ENCODE data around the gene PRSS38.

Gene PRSS38

DNA sequence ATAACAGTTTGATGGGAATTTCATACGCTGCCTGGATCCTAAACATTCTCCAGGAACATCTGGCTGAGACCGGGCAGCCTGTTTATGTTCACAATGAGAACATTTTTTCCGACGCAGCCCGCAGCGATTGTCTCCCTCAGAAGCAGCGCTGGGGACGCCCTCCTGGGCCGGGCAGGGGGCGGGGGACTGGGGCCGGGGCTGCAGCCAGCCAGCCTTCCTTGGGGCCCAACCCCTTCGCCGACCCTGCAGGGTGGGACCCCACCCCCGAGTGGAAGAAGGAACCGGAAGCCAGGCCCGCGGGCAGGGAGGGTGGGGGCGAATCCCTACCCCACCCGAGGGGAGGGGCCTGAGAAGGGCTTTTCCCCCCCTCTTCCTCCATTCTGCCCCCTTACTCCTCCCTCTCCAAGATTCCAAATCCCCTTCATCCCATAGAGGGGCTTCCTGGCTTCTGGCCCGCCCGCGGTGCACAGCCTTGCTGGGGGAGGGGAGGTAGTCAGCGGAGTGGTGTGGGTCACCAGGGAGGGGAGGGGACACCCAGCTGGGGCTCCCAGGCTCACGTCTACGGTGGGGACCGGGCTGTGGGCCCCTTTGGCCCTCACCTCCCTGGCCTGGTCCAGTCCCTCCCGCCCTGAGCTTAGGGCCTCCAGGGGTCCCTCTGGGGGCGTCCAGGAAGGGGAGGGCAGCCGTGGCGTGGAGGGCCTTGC, 71.7 kb downstream of the PRSS38 start:
- DNase-seq, result peak; percentile 48

DNA sequence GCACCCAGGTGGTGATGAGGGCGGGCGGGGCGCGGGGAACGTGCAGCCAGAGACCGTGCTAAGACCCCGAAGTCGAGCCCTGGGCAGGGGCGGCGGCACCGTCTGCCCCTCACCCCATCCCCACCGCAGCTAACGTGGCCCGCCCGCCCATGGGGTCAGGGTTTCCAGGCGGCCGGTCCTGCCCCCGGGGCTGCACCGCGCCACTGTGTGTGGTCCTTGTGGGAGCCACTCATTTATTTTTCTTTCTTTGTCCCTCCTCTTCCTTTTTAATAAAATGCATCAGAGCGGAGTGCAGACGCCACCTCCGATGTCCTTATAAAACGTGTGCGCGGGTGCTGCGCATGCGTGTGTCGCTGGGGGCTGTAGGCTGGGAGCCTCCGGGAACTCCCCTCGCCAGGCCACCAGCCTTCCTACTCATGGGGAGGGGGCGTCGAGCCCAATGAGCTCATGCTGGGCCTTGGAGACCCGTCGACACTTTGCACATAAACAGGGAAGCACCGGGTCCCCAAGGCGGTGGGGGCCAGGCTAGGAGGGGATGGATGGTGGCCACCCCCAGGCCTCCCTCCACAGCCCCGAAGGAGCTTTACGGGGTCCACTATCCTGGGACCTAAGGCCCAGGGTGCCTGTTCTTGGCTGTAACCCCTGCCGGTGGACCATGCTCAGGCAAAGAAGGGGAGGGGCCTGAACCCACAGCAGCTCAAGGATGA, 72.4 kb downstream of the PRSS38 start:
- DNase-seq, result peak; percentile 68

DNA sequence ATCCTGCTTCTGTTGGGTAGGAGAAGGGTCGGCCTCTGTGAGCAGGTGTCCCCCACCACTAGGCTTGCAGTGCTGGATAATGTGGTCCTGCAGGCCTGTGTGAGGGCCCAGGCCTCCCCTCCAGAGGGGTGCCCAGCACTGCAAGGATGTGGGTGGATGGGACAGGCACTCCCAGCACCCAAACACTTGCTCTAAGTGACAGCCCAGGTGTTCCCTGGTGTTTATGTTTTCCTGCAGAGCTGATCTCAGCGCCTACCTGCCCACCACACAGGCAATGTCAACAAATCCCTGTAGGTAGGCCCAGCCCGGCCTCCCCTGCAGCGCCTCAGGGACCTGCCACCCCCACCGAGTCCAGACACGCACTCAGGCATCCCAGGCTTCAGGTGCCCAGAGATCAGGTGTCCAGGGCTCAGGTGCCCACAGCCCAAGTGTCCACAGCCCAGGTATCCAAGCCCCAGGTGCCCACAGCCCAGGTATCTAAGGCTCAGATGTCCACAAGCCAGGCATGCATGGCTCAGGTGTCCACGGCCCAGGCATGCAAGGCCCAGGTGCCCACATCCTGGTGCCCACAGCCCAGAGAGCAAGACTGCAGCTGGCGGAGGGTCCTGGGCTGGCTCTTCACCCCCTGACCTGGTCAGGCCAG, 73.0 kb downstream of the PRSS38 start:
- DNase-seq, result no peak

DNA sequence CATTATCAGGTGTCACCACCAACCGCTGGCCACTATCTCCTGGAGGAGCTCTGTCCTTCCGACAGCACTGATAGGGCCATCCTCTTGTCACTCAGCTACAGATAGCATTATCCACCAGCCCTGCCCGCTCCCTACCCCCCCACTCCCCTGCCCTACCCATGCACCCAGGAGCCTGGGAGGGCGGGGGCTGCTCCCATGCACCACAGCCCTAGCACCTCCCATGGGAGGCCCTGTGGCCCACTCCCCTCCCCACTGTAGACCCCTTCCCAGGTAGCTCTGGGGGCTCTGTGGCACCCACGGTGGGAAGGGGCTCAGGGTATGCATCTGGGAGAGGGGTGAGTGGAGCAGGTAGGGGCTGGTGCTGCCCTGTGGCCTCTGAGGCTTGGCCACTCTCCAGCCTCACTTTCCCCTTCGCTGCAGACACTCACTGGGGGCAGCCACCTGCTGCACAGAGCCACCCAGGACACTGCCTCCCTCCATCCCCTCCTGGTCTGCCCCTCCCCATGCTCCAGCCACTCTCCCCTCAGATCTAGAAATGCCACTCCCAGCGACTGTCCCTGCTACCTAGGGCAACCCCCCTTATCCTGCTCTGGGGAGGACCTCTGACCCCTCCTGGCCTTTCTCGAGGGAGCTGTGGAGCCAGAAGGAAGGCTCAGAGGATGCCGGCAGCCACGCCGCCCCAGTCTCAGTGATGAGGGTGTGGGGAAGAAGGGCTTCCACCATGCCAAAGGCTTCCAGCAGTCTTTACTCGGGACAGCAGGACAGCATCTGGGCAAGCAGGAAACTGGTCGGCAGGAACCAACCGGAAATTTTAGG, 73.8 kb downstream of the PRSS38 start:
- DNase-seq, result no peak

DNA sequence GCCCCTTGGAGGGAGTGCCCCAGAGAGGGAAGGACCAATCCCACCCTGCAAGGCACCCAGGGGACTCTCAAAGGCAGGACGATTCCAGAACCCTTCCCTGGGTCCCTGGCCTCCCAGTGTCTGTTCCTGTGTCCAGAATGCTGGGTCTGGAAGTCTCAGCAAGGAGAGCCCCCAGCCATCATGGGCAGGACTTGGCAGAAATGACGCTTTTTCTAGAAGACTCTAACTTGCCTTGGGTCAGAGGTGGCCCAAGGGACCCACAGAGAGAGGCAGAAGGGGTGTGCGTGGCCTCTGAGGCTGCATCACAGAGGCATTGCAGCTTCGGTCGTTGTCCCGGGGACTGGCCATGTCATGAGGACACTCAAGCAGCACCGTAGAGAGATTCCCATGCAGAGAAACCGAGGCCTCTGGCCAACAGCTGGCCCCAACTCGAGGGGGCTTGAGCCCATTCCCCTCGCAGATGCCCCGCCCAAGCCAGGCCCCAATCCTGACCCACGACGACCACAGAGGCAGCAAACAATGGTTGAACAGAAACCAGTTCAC, 74.5 kb downstream of the PRSS38 start:
- DNase-seq, result no peak

DNA sequence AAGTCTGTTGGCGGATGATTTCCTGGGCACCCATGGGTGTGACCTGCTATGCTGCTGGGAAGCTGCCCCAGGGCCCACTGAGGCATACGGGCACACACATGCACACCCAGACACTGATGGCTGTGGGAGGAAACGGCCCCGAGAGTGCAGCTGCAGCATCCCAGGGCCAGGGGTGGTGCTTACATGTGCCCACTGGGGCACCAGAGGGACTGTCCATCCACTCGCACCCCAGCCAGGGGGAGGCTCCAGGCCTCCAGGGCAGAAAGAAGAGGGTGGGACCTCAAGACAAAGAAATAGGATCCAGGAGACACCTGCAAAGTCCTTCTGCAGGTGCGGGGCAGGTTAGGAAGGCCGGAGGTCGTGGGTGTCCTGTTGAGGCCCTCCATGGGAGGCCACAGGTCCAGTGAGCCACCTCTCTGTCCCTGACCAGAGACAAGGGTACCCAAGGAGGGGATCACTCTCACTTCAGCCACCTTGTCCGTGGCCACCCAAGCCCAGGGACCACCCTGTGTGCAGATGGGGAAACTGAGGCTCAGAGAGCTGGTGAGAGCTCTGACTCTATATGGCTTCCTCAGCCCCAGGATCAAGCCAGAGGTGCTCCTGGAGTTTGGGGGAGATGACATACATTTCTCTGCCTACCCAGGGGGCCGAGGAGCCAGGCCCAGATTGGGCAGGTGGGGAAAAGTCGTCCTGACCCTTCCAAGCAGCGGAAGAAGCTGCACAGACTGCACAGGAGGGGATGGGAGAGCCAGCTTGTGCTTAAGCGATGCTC, 75.2 kb downstream of the PRSS38 start:
- no peak for DNase-seq

DNA sequence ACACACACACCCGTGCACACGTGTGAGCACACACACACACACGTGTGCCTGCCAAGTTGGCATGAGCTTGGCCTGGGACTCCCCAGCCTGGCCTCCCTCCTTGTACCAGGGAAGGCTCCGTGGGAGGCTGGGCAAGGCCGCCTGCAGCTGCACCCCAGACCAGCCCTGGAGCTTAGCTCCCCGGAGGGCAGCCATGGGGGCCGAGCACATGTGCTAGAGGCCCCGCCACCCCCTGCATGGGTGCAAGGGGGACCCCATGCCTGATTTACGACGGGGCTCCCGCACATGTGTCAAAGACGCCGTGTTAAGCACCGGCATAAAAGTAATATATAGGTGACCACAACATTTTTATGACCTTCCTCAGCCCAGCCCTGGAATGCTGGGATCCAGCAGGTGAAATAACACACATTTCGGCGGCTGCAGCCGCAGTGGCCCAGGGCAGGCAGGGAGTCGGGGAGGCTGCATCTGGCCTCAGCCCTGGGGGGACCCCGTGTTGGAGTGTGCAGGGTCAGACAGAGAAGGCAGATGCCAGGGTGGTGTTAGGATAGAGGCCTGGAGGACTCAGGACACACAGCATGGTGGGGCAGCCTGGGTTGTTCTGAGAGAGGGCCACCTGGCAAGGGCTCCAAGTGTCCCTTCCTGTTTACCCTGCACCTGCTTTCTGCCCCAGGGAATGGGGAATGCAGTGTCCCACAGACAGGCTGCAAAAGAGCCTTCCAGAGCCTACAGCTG, 75.9 kb downstream of the PRSS38 start:
- no peak for DNase-seq

DNA sequence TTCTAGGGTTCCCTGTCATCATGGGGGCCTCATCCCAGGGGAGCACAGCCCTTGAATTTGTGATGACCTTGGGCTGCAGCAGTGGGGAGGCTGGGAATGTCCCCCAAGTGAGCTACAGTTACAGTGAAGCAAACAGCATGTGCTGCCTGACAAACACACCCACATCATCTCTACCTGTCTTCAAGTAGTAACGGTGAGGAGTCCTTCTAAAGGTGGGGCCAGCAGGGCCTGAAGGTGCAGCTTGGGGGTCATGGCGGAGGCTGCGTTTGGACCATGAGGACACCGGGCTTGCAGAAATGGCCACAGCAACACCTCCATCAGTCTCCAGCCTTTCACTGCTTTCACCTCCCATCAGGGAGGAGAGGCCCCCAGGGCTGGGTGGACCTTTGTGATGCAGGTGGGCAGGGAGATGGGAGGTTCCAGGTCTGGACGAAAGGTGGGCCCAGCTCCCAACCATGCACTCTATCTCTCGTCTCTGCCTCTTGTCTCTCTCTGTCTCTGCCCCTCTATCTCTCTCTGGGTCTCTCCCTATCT, 76.5 kb downstream of the PRSS38 start:
- no peak for DNase-seq

DNA sequence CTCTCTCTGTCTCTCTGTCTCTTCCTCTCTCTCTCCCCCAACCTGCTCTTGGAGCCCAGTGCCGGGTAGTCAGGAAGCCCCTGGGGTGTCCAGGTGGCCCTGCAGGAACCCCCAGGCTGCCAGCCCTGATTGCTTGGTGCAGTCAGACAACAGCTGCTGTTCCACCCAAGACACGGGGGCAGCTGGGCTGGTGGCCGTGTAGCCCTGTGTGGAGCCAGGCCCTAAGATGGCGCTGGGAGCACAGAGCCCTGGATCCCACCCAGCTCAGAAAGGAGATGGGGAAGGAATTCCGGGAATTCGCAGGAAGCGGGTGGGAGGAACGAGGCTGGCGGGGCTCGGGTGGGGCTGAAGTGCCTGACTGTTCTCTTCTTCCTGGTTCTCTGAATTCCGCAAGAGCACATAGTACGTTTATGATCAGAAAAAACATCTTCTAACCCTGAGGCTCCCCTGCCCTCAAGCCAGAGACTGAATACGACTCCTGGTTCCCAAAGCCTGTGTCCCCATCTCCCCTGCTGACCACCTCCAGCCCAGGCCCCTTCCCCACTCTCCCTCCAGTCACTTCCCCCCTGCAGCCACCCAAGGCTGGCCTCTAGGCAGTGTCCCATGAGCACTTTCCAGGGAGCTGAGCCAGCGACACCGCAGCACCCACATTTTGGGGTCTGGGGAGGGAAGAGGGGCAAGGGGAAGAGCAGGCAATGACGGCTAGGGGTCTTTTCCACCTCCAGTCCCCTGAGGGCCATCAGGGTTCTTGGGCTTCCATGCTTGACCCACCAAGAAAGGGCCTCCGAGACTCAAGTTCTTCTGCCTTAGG, 77.2 kb downstream of the PRSS38 start:
- DNase-seq, result no peak

DNA sequence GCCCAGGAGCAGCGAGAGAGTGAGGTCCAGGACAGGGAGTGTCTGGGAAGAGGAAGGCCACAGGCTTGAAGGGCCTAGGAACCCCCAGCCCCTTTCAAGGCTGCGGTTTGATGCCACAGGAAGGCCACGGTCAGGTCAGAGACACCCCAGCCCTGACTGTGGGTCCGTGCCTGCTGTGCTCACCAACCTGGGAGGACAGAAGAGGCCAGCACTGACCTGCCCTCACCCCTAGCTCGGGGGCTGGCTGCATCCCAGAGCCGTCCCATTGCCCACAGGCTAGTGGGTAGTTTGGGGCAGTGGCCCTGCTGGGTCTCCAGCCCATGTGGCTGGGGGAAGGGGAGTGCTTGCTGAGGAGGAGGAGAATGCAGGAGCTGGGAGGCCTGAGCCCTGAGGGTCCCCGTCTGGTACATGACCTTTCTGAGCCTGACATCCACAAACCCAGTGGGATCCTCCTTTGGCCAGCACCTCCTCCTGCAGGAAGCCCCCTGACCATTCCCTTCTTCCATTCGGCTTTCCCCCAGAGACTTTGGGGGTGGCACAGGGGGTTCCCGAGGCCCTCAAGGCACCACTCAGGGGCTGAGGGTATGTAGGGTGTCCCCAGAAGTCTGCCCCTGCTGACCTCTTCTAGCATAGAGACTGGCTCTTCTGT, 77.9 kb downstream of the PRSS38 start:
- no peak for DNase-seq

DNA sequence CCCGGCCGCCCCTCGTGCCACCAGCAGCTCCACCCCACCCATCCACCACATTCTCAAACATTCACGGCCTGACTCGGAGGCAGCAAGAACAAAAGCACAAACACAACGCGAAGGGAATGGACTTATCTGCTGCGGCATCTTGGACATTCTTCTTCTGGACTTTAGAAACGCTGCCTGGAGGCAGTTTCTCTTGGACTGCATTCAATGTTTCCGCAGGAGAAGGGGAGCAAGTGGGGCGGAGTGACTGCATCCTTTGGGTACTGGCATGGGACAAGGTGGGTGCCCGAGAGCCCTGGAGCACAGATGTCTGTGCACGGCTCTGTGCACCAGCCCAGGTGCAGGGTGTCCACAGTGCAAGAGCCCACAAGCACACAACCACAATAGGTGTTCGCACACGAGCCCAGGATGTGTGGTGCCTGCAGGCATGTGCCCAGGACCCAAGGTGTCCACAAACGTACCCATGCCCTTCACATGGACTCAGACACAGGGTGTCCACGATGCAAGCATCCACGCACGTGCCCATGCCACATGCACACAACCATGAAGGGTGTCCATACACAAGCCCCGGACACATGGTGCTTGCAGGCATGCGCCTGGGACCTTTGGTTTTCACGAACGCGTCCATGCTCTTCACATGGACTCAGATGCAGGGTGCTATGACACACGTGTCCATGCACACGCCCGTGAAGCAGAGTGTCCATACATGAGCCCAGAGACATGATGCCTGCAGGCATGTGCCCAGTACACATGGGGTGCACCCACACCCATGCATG, 78.7 kb downstream of the PRSS38 start:
- DNase-seq, result no peak

DNA sequence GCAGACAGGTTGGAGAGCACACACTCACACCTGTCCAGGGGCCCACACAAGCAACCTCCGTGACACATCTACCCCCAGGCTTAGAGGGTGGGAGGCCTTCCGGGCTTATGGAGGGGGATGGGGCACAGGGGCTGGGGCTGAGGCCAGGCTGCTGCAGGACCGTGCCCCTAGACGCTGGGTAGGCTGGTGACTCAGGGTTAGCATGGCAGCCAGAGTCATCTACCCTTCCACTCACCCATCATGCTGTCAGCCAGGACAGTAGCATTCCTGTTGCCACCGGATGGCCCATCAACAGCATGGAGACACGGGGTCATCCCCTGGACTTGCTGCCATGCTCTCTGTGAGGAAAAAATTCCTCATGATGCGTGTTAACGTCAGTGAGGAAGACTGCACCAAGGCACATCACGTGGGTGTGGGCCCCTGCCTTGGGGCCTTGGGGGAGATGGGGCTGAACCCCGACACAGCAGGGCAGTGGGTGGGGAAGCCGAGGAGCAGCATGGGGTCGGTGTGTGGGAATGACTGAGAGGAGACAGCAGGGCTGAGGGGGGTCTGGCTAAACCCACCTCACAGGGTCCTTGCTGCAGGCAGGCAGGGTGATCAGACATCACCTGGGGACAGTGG, 79.5 kb downstream of the PRSS38 start:
- no peak for DNase-seq

Data from CD4-positive, alpha-beta T cell treated with Interleukin-12 subunit alpha and Interleukin-12 subunit beta, for 1 hour (primary cell).